HL-60 (cell line): ENCODE data around the gene FABP7.

Experiments used
- DNase-seq, 2 experiments: peaks; one replicate each; pipeline ENCODE4 v3.0.0-alpha.2; 2010 to 2020; ENCODE audit warnings: low read depth in 1 of 2, low spot score in 1 of 2
- H3K27ac ChIP-seq: fragments of 250-450 bp; sonication (Bioruptor Pico); replicated peaks from 2 replicates; pipeline ENCODE4 v1.5.1; 2020; ENCODE audit warnings: mild to moderate bottlenecking, moderate library complexity
- H3K27me3 ChIP-seq: fragments of 250-450 bp; sonication (Bioruptor Pico); 2 replicates; pipeline ENCODE4 v1.5.1; 2021; ENCODE audit warnings: mild to moderate bottlenecking, moderate library complexity; ENCODE audit not compliant: insufficient read depth, poor library complexity, severe bottlenecking
- H3K4me3 ChIP-seq: replicated peaks from 2 replicates; pipeline ENCODE4 v1.5.1; 2011; ENCODE audit warnings: mild to moderate bottlenecking, control low read depth, low read length; ENCODE audit not compliant: insufficient read depth
- CTCF ChIP-seq: IDR thresholded peaks from one replicate; pipeline ENCODE4 v1.5.1; 2011; ENCODE audit warnings: low read length, control low read depth, inconsistent platforms; ENCODE audit not compliant: insufficient read depth
- GABPA ChIP-seq: IDR thresholded peaks from 2 replicates; pipeline ENCODE4 v1.6.1; 2012; ENCODE audit warnings: low read depth
- POLR2AphosphoS5 ChIP-seq: IDR thresholded peaks from 2 replicates; pipeline ENCODE4 v1.6.1; 2012; ENCODE audit warnings: low read depth
- REST ChIP-seq: IDR thresholded peaks from 2 replicates; pipeline ENCODE4 v1.6.1; 2012; ENCODE audit warnings: low read depth; ENCODE audit not compliant: insufficient replicate concordance
- SPI1 ChIP-seq: IDR thresholded peaks from 2 replicates; pipeline ENCODE4 v1.6.1; 2012; ENCODE audit warnings: low read depth, mild to moderate bottlenecking, borderline replicate concordance

FABP7 gene

GRCh38 chr6:122799916-122800686, 20.6 kb downstream of the FABP7 start:
- DNase-seq, result no peak
- H3K27ac ChIP-seq, result no peak overlapping the region
- TF ChIP-seq REST (no peak), GABPA (no peak), CTCF (no peak), SPI1 (no peak), POLR2AphosphoS5 (no peak)
- H3K4me3 ChIP-seq, result no peak overlapping the region
- no peaks in the 10 kb centered on the region for H3K27me3 ChIP-seq

GRCh38 chr6:122800906-122801305, 21.4 kb downstream of the FABP7 start:
- Histone ChIP-seq H3K27me3 (no peaks in the 10 kb centered on the region), H3K27ac (no peak overlapping the region), H3K4me3 (no peak overlapping the region)
- no peak for DNase-seq
- TF ChIP-seq POLR2AphosphoS5 (no peak), GABPA (no peak), CTCF (no peak), REST (no peak), SPI1 (no peak)

- Histone ChIP-seq H3K27ac (no peak overlapping the region), H3K27me3 (no peaks in the 10 kb centered on the region), H3K4me3 (no peak overlapping the region)
- TF ChIP-seq CTCF, result no peak
- TF ChIP-seq GABPA, result no peak
- TF ChIP-seq POLR2AphosphoS5, result no peak
- no peak for DNase-seq
These were observed 21.9 kb downstream of the FABP7 start for GRCh38 chr6:122801397-122801796.

- TF ChIP-seq SPI1 (no peak), REST (no peak), GABPA (no peak), CTCF (no peak), POLR2AphosphoS5 (no peak)
- no peak for DNase-seq
- Histone ChIP-seq H3K4me3 (no peak overlapping the region), H3K27me3 (no peaks in the 10 kb centered on the region), H3K27ac (no peak overlapping the region)
These were observed 23.7 kb downstream of the FABP7 start for GRCh38 chr6:122803171-122803661.
